Prostate gland (tissue), 2 donors: Measurements from ENCODE around the gene DUOXA2. TPM values are rescaled to one million over a fixed set of nuclear protein-coding genes. Genes with fewer than 3 reads are reported as not detected.

Experiments
- DNase-seq: peaks from one replicate; pipeline ENCODE4 v3.0.0-alpha.2; 2019; ENCODE audit warnings: low spot score
- H3K27ac ChIP-seq, 2 donors: fragments of 200-600 bp; sonication (generic); 2 replicates each; pipeline ENCODE4 v1.5.1; 2017 to 2019
- H3K27me3 ChIP-seq: fragments of 200-600 bp; sonication (generic); replicated peaks from 2 replicates; pipeline ENCODE4 v1.5.1; 2019; ENCODE audit not compliant: insufficient read depth
- H3K36me3 ChIP-seq, 2 donors: fragments of 200-600 bp; sonication (generic); 1 replicate in 1 of 2; 2 replicates in 1 of 2; pipeline versions ENCODE4 v1.5.1 to v1.8.1; 2017 to 2019
- H3K4me1 ChIP-seq: fragments of 200-600 bp; sonication (generic); replicated peaks from 2 replicates; pipeline ENCODE4 v1.5.1; 2019
- H3K4me3 ChIP-seq, 2 donors: fragments of 200-600 bp; sonication (generic); 2 replicates each; pipeline ENCODE4 v1.5.1; 2017 to 2019
- H3K9me3 ChIP-seq: fragments of 200-600 bp; sonication (generic); 2 replicates; pipeline ENCODE4 v1.5.1; 2017
- POLR2A ChIP-seq: fragments of 450-650 bp; IDR thresholded peaks from one replicate; pipeline ENCODE4 v1.6.1; 2016; ENCODE audit warnings: antibody characterized with exemption, mild to moderate bottlenecking
- POLR2AphosphoS5 ChIP-seq: sonication (generic); formaldehyde crosslinking; IDR thresholded peaks from one replicate; pipeline ENCODE4 v1.6.1; 2017; ENCODE audit warnings: antibody characterized with exemption
- WGBS: methylation state at CpG from one replicate; pipeline ENCODE4 v1.1.5; 2018; 5-methylcytosine and 5-hydroxymethylcytosine counted together
- intact Hi-C: fragments of 100-400 bp; cut with DNase I; formaldehyde crosslinking; loops from one replicate; pipeline ENCODE4 v1.14.2; 2022
- total RNA-seq, 2 donors: library from RNA; depleted of rRNA; stranded (reverse); fragments of >200 nt; gene quantifications; one replicate each; pipeline ENCODE4 v1.1.0, GENCODE V29; 2016
- TF ChIP-seq, protein P1 (sequence below), 4 experiments: fragments of 200-600 bp in 2 of 4; fragments of 450-650 bp in 2 of 4; sonication (generic) in 2 of 4; IDR thresholded peaks; 1 replicate in 3 of 4; 2 replicates in 1 of 4; pipeline ENCODE4 v1.5.1; 2016 to 2019; ENCODE audit warnings: antibody characterized with exemption in 4 of 4, mild to moderate bottlenecking in 2 of 4, moderate library complexity in 2 of 4

DUOXA2 gene
- total RNA-seq, 2 donors from 2014 or later = not detected

DNA sequence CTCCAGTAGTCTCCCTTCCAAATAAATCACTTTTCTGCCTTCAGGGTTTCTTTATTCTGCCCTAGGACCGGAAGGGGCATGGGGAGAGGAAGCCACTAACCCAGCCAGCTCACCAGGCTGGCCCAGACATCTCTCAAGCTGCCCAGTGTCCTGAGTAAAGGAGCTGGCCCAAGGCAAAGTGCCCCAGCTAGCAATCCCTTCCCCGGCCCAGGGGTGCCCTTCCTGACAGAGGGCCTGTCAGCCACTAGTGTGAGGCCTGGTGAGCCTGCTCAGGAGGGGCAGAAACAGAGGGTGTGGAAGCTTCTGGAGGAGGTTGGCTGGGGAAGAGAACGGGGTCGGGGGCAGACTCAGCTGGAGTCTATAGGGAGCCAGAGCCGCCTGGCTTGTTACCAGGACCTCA is 51.4 kb downstream of the DUOXA2 start:
- Histone ChIP-seq H3K27ac (no peak overlapping the region), H3K36me3 (no peaks in the 10 kb centered on the region), H3K4me1 (peaks cover 4% of the 10 kb centered on the region), H3K27me3 (no peaks in the 10 kb centered on the region), H3K4me3 (no peak overlapping the region), H3K9me3 (no peaks in the 10 kb centered on the region)
- TF ChIP-seq POLR2A = no peak
- TF ChIP-seq, protein P1, sequence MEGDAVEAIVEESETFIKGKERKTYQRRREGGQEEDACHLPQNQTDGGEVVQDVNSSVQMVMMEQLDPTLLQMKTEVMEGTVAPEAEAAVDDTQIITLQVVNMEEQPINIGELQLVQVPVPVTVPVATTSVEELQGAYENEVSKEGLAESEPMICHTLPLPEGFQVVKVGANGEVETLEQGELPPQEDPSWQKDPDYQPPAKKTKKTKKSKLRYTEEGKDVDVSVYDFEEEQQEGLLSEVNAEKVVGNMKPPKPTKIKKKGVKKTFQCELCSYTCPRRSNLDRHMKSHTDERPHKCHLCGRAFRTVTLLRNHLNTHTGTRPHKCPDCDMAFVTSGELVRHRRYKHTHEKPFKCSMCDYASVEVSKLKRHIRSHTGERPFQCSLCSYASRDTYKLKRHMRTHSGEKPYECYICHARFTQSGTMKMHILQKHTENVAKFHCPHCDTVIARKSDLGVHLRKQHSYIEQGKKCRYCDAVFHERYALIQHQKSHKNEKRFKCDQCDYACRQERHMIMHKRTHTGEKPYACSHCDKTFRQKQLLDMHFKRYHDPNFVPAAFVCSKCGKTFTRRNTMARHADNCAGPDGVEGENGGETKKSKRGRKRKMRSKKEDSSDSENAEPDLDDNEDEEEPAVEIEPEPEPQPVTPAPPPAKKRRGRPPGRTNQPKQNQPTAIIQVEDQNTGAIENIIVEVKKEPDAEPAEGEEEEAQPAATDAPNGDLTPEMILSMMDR (IDR thresholded peaks at IDR 0.05) = no peak
- TF ChIP-seq POLR2AphosphoS5 = no peak
- 77% methylated on average over 5 of the region's 5 CpGs for WGBS
- intact Hi-C loops = loop anchor here (5.0 to 10.0 kb wide), 3 partner anchors 209 to 419 kb away; partner anchors contain the start of genes BLOC1S6 and GATM
- DNase-seq = no peak

DNA sequence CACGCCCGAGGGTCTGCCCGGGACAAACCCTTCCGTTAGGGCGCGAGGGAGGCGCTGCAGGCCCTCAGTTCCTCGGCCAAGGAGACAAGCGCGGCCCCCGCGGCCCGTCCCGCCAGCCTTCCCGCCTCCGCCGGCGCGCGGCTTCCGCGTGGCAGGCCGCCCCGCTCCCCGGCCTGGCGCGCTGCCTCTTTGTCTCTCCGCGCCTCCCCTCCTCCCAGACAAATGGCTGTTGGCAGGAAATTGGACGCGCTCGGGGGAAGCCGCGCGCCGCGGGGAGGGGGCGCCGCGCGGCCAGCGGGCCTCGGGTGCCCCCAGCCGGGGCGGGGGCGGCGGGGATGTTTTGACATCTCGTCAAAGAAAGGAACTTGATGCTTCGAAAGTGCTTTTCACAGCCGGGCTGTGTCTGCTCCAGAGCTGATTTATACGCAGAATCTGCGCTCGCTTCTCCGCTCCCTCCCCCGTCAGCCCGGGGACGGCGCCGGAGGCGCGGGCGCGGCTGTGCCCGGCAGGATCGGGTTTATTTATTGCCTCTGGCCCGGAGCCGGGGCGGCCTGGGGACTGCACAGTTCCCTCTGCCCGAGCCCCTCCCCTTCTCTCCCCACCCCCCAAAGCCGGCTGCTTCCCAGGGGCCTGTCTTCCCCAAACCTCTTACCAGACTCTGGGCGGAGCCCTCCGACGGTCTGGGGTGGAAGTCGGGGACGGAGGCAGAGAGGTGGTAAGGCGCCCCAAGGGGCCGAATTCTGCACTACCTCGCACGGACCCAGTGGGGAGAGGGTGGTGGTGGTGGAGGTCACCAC is 52.9 kb downstream of the DUOXA2 start:
- Histone ChIP-seq H3K9me3 (no peaks in the 10 kb centered on the region), H3K27ac (peak overlapping the region; percentile 95 to 96), H3K4me3 (peak overlapping the region; percentile 53 to 63), H3K36me3 (no peaks in the 10 kb centered on the region), H3K27me3 (no peaks in the 10 kb centered on the region), H3K4me1 (peaks cover 4% of the 10 kb centered on the region)
- peak; percentile 72 for DNase-seq
- WGBS = 0% methylated on average over 45 of the region's 79 CpGs
- intact Hi-C loops = loop anchor here (2.0 to 10.0 kb wide), 5 partner anchors 32 to 418 kb away; partner anchors contain the start of genes BLOC1S6 and GATM
- TF ChIP-seq, protein P1 (IDR thresholded peaks at IDR 0.05) = peak in 3 of 4 experiments; percentile 47 to 61 (median 61)
- TF ChIP-seq POLR2AphosphoS5 (peak; percentile 42), POLR2A (peak; percentile 25)

DNA sequence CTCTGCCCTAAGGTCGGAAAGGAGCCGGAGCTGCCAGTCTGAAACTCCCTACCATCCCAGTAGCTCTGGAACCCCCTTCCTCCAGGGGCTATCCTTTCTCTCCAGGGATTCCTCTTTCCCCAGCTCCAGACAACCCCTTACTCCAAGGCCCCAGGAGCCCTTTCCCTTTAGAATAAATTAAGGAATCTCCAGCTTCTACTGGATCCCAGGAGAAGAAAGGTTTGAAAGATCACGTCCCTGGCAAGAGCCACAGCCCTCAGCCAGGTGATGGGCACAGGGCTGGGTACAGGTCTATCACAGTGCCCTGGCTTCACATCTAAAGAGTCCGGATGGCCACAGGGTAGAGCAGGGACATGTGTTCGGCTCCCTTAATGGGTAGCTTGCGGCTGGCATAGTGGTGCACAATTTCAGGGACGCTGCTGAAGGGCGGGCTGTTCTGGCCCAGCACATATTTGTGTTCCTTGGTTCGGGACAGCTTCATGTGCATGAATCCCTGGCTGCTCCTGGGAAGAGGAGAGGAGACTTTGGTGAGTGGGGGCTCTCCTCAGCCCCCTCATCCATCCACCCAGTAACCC is 53.6 kb downstream of the DUOXA2 start:
- TF ChIP-seq POLR2A = no peak
- TF ChIP-seq, protein P1 (IDR thresholded peaks at IDR 0.05) = no peak
- no peak for TF ChIP-seq POLR2AphosphoS5
- Histone ChIP-seq H3K36me3 (no peaks in the 10 kb centered on the region), H3K9me3 (no peaks in the 10 kb centered on the region), H3K4me1 (peaks cover 4% of the 10 kb centered on the region), H3K4me3 (peak overlapping the region; percentile 53 to 63), H3K27ac (peak overlapping the region; percentile 95 to 96), H3K27me3 (no peaks in the 10 kb centered on the region)
- DNase-seq = no peak
- 60% methylated on average over 9 of the region's 9 CpGs for WGBS
- intact Hi-C loops = loop anchor here (2.0 to 10.0 kb wide), 5 partner anchors 31 to 417 kb away; partner anchors contain the start of genes BLOC1S6 and GATM

Other genes starting within 250 kb of the DUOXA2 start
- gene TERB2, start 157.6 kb upstream of the DUOXA2 start, total RNA-seq = 1 to 10 TPM in 1 of 2 donors, not detected in 1; 5.0 TPM
- gene SORD, start 91.1 kb upstream of the DUOXA2 start, total RNA-seq = 100 to 1,000 TPM; 197 to 593 TPM
- gene DUOX2, start 154 bp upstream of the DUOXA2 start, total RNA-seq = 1 to 10 TPM; 2.3 to 2.5 TPM
- 10 to 100 TPM; 17.6 to 38.8 TPM for gene DUOXA1, start 15.6 kb downstream of the DUOXA2 start, total RNA-seq
- gene DUOX1, start 15.7 kb downstream of the DUOXA2 start, total RNA-seq = 10 to 100 TPM; 18.4 to 32.1 TPM
- 10 to 100 TPM; 11.2 to 13.7 TPM for gene SHF, start 73.6 kb downstream of the DUOXA2 start, total RNA-seq
- gene SLC28A2, start 137.9 kb downstream of the DUOXA2 start, total RNA-seq = under 1 TPM in 1 of 2 donors, not detected in 1; 0.51 TPM